Cardiac fibroblast (primary cell): ENCODE measurements around the gene TNNC1.

Experiments
- DNase-seq, 2 donors: peaks; one replicate each; pipeline versions ENCODE4 v3.0.0 to v3.0.0-alpha.2; 2010; ENCODE audit warnings: low read depth in 2 of 2
- H3K4me3 ChIP-seq, 2 donors: replicated peaks in 1 of 2; 1 replicate in 1 of 2; 2 replicates in 1 of 2; pipeline ENCODE4 v1.5.1; 2011; ENCODE audit warnings: low read depth in 2 of 2, low read length in 2 of 2, mild to moderate bottlenecking in 2 of 2, moderate library complexity in 1 of 2
- TF ChIP-seq, protein P1 (sequence below): IDR thresholded peaks from one replicate; pipeline ENCODE4 v1.5.1; 2011; ENCODE audit warnings: low read depth, mild to moderate bottlenecking, low read length, inconsistent platforms

TNNC1 gene

GRCh38 chr3:52437326-52438103 is 16.3 kb downstream of the TNNC1 start:
- H3K4me3 ChIP-seq = no peak overlapping the region
- TF ChIP-seq, protein P1, sequence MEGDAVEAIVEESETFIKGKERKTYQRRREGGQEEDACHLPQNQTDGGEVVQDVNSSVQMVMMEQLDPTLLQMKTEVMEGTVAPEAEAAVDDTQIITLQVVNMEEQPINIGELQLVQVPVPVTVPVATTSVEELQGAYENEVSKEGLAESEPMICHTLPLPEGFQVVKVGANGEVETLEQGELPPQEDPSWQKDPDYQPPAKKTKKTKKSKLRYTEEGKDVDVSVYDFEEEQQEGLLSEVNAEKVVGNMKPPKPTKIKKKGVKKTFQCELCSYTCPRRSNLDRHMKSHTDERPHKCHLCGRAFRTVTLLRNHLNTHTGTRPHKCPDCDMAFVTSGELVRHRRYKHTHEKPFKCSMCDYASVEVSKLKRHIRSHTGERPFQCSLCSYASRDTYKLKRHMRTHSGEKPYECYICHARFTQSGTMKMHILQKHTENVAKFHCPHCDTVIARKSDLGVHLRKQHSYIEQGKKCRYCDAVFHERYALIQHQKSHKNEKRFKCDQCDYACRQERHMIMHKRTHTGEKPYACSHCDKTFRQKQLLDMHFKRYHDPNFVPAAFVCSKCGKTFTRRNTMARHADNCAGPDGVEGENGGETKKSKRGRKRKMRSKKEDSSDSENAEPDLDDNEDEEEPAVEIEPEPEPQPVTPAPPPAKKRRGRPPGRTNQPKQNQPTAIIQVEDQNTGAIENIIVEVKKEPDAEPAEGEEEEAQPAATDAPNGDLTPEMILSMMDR = no peak
- no peak for DNase-seq

- DNase-seq = peak; percentile 68 to 88
- TF ChIP-seq, protein P1 = no peak
- no peak overlapping the region for H3K4me3 ChIP-seq
Measured at GRCh38 chr3:52436500-52437149, 17.2 kb downstream of the TNNC1 start.

GRCh38 chr3:52435246-52436101 is 18.4 kb downstream of the TNNC1 start:
- TF ChIP-seq, protein P1 = no peak
- H3K4me3 ChIP-seq = no peak overlapping the region
- no peak for DNase-seq

GRCh38 chr3:52434491-52435115 is 19.2 kb downstream of the TNNC1 start:
- TF ChIP-seq, protein P1 = no peak
- no peak for DNase-seq
- no peak overlapping the region for H3K4me3 ChIP-seq

- H3K4me3 ChIP-seq = no peak overlapping the region
- TF ChIP-seq, protein P1 = no peak
- DNase-seq = no peak
Measured at GRCh38 chr3:52433996-52434479, 19.8 kb downstream of the TNNC1 start.

GRCh38 chr3:52433328-52433995 is 20.4 kb downstream of the TNNC1 start:
- DNase-seq = no peak
- TF ChIP-seq, protein P1 = no peak
- H3K4me3 ChIP-seq = no peak overlapping the region
